Measurements from ENCODE around the gene AXDND1. TPM values are rescaled to one million over a fixed set of nuclear protein-coding genes. Genes with fewer than 3 reads are reported as not detected.

Gene AXDND1
- total RNA-seq, 1 experiment from 2014 or later: 0.48 TPM

- Histone ChIP-seq H4K5ac (ENCODE audit: insufficient read length, low read depth, low read length) (no peak overlapping the region), H2BK120ac (ENCODE audit: low read depth, low read length, poor library complexity, severe bottlenecking) (no peak overlapping the region), H3K4me2 (ENCODE audit: insufficient read depth, insufficient read length, low read length) (no peak overlapping the region), H3K79me2 (ENCODE audit: insufficient read depth, low read length) (no peaks in the 10 kb centered on the region), H3K23ac (ENCODE audit: insufficient read length, low read depth, low read length) (no peak overlapping the region), H3K79me1 (ENCODE audit: insufficient read depth, low read depth, low read length, poor library complexity, severe bottlenecking) (no peaks in the 10 kb centered on the region), H2BK5ac (ENCODE audit: insufficient read length, low read length) (no peak overlapping the region), H2BK15ac (ENCODE audit: low read depth, low read length) (no peak overlapping the region), H2BK20ac (ENCODE audit: low read depth, low read length, poor library complexity, severe bottlenecking) (no peak overlapping the region), H3K14ac (ENCODE audit: insufficient read depth, low read length) (no peak overlapping the region), H3K4me1 (ENCODE audit: insufficient read depth, low read length) (no peaks in the 10 kb centered on the region), H3K56ac (ENCODE audit: insufficient read length, low read depth, low read length) (no peak overlapping the region), H2BK12ac (ENCODE audit: insufficient read length, low read depth, low read length) (no peak overlapping the region), H3K27me3 (ENCODE audit: insufficient read depth, low read length) (no peaks in the 10 kb centered on the region), H4K91ac (ENCODE audit: insufficient read length, low read depth, low read length) (no peak overlapping the region), H2AFZ (ENCODE audit: low read length) (no peak overlapping the region), H3K18ac (ENCODE audit: insufficient read length, low read depth, low read length) (no peak overlapping the region), H3K9ac (ENCODE audit: extremely low read depth, insufficient read length, low read length) (no peak overlapping the region), H3T11ph (ENCODE audit: low read length) (no peak overlapping the region), H4K8ac (replicated peaks; ENCODE audit: insufficient read length, low read depth, low read length) (no peak overlapping the region), H2AK5ac (ENCODE audit: insufficient read length, low read length) (no peak overlapping the region), H3K9me3 (ENCODE audit: control insufficient read depth, low read depth, low read length) (no peaks in the 10 kb centered on the region), H3K4ac (ENCODE audit: low read depth, low read length) (no peak overlapping the region), H3K23me2 (ENCODE audit: insufficient read length, low read depth, low read length, poor library complexity, severe bottlenecking) (no peaks in the 10 kb centered on the region), H3K27ac (ENCODE audit: insufficient read length, low read depth, low read length) (no peak overlapping the region), H4K20me1 (ENCODE audit: control insufficient read depth, insufficient read depth, insufficient read length) (no peaks in the 10 kb centered on the region)
- Mint-ChIP-seq H3K27ac (no peak overlapping the region), H3K9me3 (peaks cover 0 to 2% of the 10 kb centered on the region in 2 experiments; a peak in 3 of 5 replicates), H3K4me3 (no peak overlapping the region), H3K36me3 (ENCODE audit: insufficient read depth in 1 of 3, low read depth in 3 of 3) (peaks cover 0 to 1% (median 0%) of the 10 kb centered on the region in 3 experiments; a peak in 1 of 7 replicates), H3K27me3 (ENCODE audit: low read depth) (no peaks in the 10 kb centered on the region; the same call in 1 of the 2 replicates), H3K4me1 (no peaks in the 10 kb centered on the region; a peak in 1 of 4 replicates)
- no peak for TF ChIP-seq CTCF (conservative IDR thresholded peaks at IDR 0.05)
- DNase-seq: no peak
Measured at GRCh38 chr1:179445593-179445992, 79.8 kb downstream of the AXDND1 start.
